HUES6 (cell line): ENCODE measurements around the gene TRDMT1.

Source experiments
- H3K27ac ChIP-seq: 2 replicates; pipeline ENCODE4 v1.7.0; 2013; ENCODE audit warnings: low read depth, mild to moderate bottlenecking, low read length, inconsistent platforms
- H3K27me3 ChIP-seq: 2 replicates; pipeline ENCODE4 v1.6.1; 2013; ENCODE audit warnings: low read length; ENCODE audit not compliant: control insufficient read depth, insufficient read depth
- H3K36me3 ChIP-seq: 2 replicates; pipeline ENCODE4 v1.6.1; 2013; ENCODE audit warnings: low read length; ENCODE audit not compliant: control insufficient read depth, insufficient read depth
- H3K4me1 ChIP-seq: 2 replicates; pipeline ENCODE4 v1.6.1; 2013; ENCODE audit warnings: low read length; ENCODE audit not compliant: control insufficient read depth, insufficient read depth
- H3K4me3 ChIP-seq: 2 replicates; pipeline ENCODE4 v1.5.1; 2013; ENCODE audit warnings: low read depth, low read length
- H3K9ac ChIP-seq: one replicate; pipeline ENCODE4 v1.6.1; 2013; ENCODE audit warnings: mild to moderate bottlenecking, low read length
- H3K9me3 ChIP-seq: 2 replicates; pipeline ENCODE4 v1.6.1; 2013; ENCODE audit warnings: low read depth, low read length; ENCODE audit not compliant: control insufficient read depth, insufficient read depth

TRDMT1 gene

GRCh38 chr10:17229967-17230682, 28.7 kb upstream of the TRDMT1 start:
- H3K4me3 ChIP-seq: peak overlapping the region; percentile 88
- peaks cover 15% of the 10 kb centered on the region for H3K4me1 ChIP-seq
- peaks cover 48% of the 10 kb centered on the region for H3K36me3 ChIP-seq

DNA sequence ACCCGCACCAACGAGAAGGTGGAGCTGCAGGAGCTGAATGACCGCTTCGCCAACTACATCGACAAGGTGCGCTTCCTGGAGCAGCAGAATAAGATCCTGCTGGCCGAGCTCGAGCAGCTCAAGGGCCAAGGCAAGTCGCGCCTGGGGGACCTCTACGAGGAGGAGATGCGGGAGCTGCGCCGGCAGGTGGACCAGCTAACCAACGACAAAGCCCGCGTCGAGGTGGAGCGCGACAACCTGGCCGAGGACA, 28.2 kb upstream of the TRDMT1 start:
- Histone ChIP-seq H3K36me3 (peaks cover 43% of the 10 kb centered on the region), H3K4me1 (peaks cover 15% of the 10 kb centered on the region), H3K27me3 (peaks cover 25% of the 10 kb centered on the region), H3K9ac (peak overlapping the region; percentile 92), H3K9me3 (no peaks in the 10 kb centered on the region), H3K4me3 (peak overlapping the region; percentile 88), H3K27ac (peak overlapping the region; percentile 17; the same call in 1 of the 2 replicates)

More at GRCh38 chr10:17229967-17230682, 28.7 kb upstream of the TRDMT1 start:
- Histone ChIP-seq H3K9me3 (no peaks in the 10 kb centered on the region), H3K9ac (peak overlapping the region; percentile 92), H3K27ac (peak overlapping the region; percentile 66; the same call in 1 of the 2 replicates), H3K27me3 (peaks cover 25% of the 10 kb centered on the region)

DNA sequence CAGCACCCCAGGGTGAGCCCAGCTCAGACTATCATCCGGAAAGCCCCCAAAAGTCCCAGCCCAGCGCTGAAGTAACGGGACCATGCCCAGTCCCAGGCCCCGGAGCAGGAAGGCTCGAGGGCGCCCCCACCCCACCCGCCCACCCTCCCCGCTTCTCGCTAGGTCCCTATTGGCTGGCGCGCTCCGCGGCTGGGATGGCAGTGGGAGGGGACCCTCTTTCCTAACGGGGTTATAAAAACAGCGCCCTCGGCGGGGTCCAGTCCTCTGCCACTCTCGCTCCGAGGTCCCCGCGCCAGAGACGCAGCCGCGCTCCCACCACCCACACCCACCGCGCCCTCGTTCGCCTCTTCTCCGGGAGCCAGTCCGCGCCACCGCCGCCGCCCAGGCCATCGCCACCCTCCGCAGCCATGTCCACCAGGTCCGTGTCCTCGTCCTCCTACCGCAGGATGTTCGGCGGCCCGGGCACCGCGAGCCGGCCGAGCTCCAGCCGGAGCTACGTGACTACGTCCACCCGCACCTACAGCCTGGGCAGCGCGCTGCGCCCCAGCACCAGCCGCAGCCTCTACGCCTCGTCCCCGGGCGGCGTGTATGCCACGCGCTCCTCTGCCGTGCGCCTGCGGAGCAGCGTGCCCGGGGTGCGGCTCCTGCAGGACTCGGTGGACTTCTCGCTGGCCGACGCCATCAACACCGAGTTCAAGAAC, 27.7 kb upstream of the TRDMT1 start:
- H3K9ac ChIP-seq: peak overlapping the region; percentile 92
- peaks cover 25% of the 10 kb centered on the region for H3K27me3 ChIP-seq
- peaks cover 15% of the 10 kb centered on the region for H3K4me1 ChIP-seq
- peak overlapping the region; percentile 88 for H3K4me3 ChIP-seq
- peaks cover 38% of the 10 kb centered on the region for H3K36me3 ChIP-seq
- H3K9me3 ChIP-seq: no peaks in the 10 kb centered on the region
- H3K27ac ChIP-seq: peak overlapping the region; percentile 83; the same call in 1 of the 2 replicates

DNA sequence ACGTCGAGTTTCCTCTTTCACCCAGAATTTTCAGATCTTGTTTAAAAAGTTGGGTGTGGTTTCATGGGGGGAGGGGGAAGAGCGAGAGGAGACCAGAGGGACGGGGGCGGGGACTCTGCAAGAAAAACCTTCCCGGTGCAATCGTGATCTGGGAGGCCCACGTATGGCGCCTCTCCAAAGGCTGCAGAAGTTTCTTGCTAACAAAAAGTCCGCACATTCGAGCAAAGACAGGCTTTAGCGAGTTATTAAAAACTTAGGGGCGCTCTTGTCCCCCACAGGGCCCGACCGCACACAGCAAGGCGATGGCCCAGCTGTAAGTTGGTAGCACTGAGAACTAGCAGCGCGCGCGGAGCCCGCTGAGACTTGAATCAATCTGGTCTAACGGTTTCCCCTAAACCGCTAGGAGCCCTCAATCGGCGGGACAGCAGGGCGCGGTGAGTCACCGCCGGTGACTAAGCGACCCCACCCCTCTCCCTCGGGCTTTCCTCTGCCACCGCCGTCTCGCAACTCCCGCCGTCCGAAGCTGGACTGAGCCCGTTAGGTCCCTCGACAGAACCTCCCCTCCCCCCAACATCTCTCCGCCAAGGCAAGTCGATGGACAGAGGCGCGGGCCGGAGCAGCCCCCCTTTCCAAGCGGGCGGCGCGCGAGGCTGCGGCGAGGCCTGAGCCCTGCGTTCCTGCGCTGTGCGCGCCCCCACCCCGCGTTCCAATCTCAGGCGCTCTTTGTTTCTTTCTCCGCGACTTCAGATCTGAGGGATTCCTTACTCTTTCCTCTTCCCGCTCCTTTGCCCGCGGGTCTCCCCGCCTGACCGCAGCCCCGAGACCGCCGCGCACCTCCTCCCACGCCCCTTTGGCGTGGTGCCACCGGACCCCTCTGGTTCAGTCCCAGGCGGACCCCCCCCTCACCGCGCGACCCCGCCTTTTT, 26.9 kb upstream of the TRDMT1 start, which contains the start of gene VIM:
VIM (plus strand) TSS at position 151 of the 925 bp plus-strand sequence. CDS start 1,182 bp downstream, outside the sequence.
- Histone ChIP-seq H3K27me3 (peaks cover 25% of the 10 kb centered on the region), H3K4me1 (peaks cover 15% of the 10 kb centered on the region), H3K9ac (peak within 1 kb of the TSS; percentile 92), H3K36me3 (peaks cover 32% of the 10 kb centered on the region), H3K27ac (peak within 1 kb of the TSS; percentile 83; the same call in 1 of the 2 replicates), H3K9me3 (no peaks in the 10 kb centered on the region), H3K4me3 (peak within 1 kb of the TSS; percentile 88)

- H3K9ac ChIP-seq: peak overlapping the region; percentile 92
- peaks cover 15% of the 10 kb centered on the region for H3K4me1 ChIP-seq
- peak overlapping the region; percentile 37; the same call in 1 of the 2 replicates for H3K27ac ChIP-seq
- no peaks in the 10 kb centered on the region for H3K9me3 ChIP-seq
- H3K36me3 ChIP-seq: peaks cover 25% of the 10 kb centered on the region
- H3K27me3 ChIP-seq: peaks cover 25% of the 10 kb centered on the region
- peak overlapping the region; percentile 88 for H3K4me3 ChIP-seq
Observed at GRCh38 chr10:17227367-17228090, 26.1 kb upstream of the TRDMT1 start.

- H3K9ac ChIP-seq: peak overlapping the region; percentile 92
- no peak overlapping the region for H3K27ac ChIP-seq
- H3K36me3 ChIP-seq: peaks cover 18% of the 10 kb centered on the region
- H3K27me3 ChIP-seq: peaks cover 25% of the 10 kb centered on the region
- H3K4me1 ChIP-seq: peaks cover 15% of the 10 kb centered on the region
- H3K9me3 ChIP-seq: no peaks in the 10 kb centered on the region
- H3K4me3 ChIP-seq: peak overlapping the region; percentile 88; the same call in 1 of the 2 replicates
Observed at GRCh38 chr10:17226891-17227303, 25.4 kb upstream of the TRDMT1 start.

DNA sequence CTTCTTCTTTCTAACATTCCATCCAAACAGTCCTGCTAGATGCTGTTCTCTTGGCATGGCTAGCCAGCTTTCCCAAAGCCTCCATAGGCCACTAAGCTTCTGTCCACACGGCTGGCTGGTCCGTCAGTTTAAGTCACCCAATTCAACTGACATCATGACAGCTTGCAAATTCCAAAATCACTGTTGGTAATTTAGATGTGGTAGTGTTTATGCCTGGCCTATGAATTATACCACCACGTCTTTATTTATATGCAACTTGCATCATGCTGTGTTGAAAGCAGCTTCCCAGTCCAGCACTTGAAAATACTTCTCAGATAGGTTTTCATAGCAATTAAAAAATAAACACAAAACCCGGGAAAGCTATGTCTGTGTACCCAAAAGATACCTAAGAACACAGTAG, 24.3 kb upstream of the TRDMT1 start:
- H3K9ac ChIP-seq: no peak overlapping the region
- peaks cover 25% of the 10 kb centered on the region for H3K27me3 ChIP-seq
- H3K4me3 ChIP-seq: no peak overlapping the region
- H3K36me3 ChIP-seq: peaks cover 8% of the 10 kb centered on the region; the same call in 1 of the 2 replicates
- no peaks in the 10 kb centered on the region for H3K9me3 ChIP-seq
- H3K4me1 ChIP-seq: peaks cover 17% of the 10 kb centered on the region
- H3K27ac ChIP-seq: no peak overlapping the region

- Histone ChIP-seq H3K9ac (no peak overlapping the region), H3K4me3 (no peak overlapping the region), H3K4me1 (peaks cover 15% of the 10 kb centered on the region), H3K36me3 (no peaks in the 10 kb centered on the region), H3K27me3 (peaks cover 15% of the 10 kb centered on the region), H3K27ac (no peak overlapping the region), H3K9me3 (no peaks in the 10 kb centered on the region)
Observed at GRCh38 chr10:17222329-17222728, 20.9 kb upstream of the TRDMT1 start.

DNA sequence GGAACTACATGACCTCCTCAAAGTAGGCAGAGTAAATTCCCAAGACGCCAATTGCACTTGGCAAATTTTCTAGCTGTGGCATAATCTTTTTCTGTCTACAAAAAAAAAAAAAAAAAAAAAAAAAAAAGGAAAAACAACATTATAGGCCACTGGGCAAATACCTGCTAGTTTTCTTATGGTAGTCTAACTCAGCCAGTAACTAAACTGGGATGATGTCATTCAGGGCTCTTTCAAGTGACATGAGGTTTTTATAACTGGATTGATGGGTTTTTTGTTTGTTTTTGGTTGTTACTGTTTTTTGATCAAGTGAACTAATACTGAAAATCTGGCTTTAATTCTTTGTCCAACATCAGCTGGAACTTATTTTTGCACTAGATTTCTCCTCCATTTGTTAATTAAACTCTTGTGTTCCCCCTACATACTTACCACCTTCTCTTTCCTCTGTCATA, 19.2 kb upstream of the TRDMT1 start:
- no peak overlapping the region for H3K27ac ChIP-seq

DNA sequence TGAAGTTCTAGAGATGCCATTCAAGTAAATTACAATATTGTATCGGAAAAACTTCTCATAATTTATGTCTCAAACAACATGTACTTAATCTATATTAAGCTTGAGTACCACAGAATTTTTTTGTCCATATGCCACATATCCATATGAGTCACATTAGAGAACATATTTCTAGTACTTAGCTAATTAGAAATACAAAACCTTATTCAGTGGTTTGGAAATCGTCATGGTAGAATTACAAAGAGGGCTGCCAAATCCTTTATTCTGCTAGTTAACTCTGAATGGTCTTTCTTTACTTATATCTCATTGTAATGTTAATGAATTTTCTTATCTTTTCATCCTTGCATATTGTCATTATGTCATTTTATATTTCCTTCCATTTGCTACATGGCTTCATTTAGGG, 17.6 kb upstream of the TRDMT1 start:
- no peak overlapping the region for H3K9ac ChIP-seq
- H3K27ac ChIP-seq: 0 out of 2 replicates have a peak overlapping the region, but pooled peaks have one; percentile 39
- peaks cover 34% of the 10 kb centered on the region for H3K4me1 ChIP-seq
- no peaks in the 10 kb centered on the region for H3K9me3 ChIP-seq
- no peaks in the 10 kb centered on the region for H3K27me3 ChIP-seq
- H3K36me3 ChIP-seq: no peaks in the 10 kb centered on the region
- no peak overlapping the region for H3K4me3 ChIP-seq

More for the DNA sequence above, 19.2 kb upstream of the TRDMT1 start:
- Histone ChIP-seq H3K4me3 (no peak overlapping the region), H3K4me1 (peaks cover 21% of the 10 kb centered on the region), H3K9me3 (no peaks in the 10 kb centered on the region), H3K9ac (no peak overlapping the region), H3K27me3 (no peaks in the 10 kb centered on the region), H3K36me3 (no peaks in the 10 kb centered on the region)
